GM18870 (cell line): ENCODE data around the gene MPHOSPH10.
"Not testable (repeated sequence)": the region's sequence is repeated elsewhere in the genome, so short reads cannot be mapped to it uniquely, and the experiment has no call there.

Source experiments
- ATAC-seq: cut with Tn5 transposase; IDR thresholded peaks from one replicate; pipeline ENCODE4 v1.9.1; 2021; ENCODE audit warnings: moderate library complexity; ENCODE audit not compliant: unreplicated experiment

Gene MPHOSPH10, protein sequence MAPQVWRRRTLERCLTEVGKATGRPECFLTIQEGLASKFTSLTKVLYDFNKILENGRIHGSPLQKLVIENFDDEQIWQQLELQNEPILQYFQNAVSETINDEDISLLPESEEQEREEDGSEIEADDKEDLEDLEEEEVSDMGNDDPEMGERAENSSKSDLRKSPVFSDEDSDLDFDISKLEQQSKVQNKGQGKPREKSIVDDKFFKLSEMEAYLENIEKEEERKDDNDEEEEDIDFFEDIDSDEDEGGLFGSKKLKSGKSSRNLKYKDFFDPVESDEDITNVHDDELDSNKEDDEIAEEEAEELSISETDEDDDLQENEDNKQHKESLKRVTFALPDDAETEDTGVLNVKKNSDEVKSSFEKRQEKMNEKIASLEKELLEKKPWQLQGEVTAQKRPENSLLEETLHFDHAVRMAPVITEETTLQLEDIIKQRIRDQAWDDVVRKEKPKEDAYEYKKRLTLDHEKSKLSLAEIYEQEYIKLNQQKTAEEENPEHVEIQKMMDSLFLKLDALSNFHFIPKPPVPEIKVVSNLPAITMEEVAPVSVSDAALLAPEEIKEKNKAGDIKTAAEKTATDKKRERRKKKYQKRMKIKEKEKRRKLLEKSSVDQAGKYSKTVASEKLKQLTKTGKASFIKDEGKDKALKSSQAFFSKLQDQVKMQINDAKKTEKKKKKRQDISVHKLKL

DNA sequence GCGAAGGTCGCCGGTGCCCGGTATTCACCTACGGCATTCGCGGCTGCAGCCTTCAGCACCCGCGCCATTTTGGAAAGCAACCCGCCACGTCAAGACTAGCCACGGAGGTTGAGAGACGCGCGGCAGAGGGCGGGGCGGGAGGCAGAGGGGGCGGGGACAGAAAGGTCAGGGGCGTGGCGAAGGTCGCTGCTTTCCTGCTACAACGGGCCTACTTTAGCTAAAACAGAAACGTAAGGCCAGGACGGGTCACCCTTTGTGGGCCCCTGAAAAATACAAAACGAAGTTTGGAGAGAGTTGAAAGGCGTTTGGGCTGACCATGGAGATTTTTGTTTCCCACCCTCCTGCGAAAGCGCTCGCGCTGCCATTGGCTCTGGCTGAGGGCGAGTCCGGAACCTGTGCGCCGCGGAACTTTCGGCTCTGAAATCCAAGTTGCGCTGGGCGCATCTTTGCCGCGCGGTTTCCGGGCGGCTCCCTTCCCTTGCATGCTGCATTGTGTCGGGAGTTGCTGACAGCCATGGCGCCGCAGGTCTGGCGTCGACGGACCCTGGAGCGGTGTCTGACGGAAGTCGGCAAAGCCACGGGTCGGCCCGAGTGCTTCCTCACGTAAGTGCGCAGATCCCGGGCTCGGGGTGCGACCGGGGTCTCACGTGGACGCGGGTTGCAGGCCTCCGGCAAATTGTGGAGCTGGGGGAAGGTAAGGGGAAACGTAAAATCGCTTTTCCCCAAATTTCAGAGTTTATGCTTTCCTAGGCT lies at the start of gene MPHOSPH10, which contains the start of gene MCEE:
TSS of gene MPHOSPH10 (plus strand) at position 483 of the 753 bp plus-strand sequence. CDS start at position 515, 32 bp downstream.
TSS of gene MCEE (minus strand) at position 78 of the 753 bp plus-strand sequence. CDS start at position 68, 10 bp downstream.
- ATAC-seq, result peak; percentile 86

DNA sequence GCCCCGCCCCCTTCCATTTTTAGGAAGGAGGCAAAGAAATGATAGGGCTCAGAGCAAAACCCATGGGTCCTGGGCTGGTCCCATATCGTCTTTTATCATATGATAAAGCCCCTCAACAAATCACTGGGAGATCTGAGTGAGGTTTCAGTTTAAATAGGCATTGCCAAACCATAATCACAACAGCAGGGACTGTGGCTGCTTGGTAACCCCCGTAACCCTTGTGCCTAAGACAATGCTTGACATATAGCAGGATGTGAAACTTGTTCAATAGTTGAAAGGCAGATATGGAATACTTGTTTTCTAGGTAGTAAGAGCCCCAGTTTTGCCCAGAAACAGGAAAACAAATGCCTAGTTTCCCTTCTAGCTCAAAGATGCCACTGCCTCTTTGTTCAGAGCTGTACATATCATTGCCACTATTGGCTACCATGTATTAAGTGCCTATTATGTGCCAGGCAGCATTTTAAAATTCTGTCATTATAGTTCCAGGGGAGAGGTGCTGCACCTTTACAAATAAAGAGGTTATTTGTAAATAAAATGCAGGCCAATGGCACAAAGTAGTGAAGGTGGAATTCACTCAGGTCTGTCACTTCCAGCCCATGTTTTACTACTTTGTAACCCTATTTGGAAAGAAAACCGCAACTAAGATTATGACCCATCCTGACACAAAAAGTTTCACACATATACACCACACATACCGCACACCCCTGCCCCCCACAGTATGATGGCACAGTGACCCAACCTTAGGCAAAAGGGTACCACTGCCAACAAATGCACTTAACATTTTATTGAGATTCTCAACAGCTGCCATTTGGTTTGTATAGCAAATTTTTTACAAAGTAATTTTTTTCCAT lies 47.8 kb upstream of the MPHOSPH10 start:
- ATAC-seq, result peak; percentile 60

DNA sequence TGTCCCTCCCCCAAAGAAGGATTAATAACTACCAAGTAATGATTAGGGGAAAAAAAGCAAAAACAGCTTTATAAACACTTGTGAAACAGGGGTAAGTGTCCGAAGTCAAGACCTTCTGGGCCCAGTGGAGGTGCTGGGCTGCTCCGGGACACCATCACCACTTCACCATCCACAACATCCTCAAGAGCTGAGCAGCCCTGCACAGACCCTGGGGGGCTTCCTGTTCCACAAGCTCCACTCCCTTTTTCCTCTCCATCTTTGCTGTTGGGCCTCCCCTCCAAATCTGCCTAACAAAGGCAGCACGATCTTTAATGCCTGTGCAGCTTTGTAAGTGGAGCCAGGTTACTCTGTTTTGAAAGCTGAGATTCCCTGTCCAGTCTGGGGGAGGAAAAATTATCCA lies 47.1 kb upstream of the MPHOSPH10 start:
- ATAC-seq, result not testable (repeated sequence)

DNA sequence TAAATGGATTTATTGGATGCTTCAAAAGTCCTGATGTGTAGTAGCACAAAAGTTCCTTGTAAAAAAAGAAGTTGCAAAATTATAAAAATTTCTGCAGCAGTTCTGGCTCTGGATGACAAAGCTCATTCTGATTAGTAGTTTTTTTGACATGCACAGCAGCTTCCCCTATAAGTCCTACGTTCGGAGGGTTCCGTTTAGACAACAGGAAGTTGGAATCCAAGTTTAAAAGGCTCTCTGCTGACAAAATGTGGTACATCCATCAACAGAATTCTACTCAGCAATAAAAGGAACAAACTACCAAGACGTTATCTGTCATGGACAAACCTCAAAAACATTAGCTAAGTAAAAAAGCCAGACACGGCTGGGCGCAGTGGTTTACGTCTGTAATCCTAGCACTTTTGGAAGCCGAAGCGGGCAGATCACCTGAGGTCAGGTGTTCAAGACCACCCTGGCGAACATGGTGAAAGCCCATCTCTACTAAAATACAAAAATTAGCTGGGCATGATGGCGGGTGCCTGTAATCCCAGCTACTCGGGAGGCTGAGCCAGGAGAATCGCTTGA lies 46.6 kb upstream of the MPHOSPH10 start:
- not testable (repeated sequence) for ATAC-seq

DNA sequence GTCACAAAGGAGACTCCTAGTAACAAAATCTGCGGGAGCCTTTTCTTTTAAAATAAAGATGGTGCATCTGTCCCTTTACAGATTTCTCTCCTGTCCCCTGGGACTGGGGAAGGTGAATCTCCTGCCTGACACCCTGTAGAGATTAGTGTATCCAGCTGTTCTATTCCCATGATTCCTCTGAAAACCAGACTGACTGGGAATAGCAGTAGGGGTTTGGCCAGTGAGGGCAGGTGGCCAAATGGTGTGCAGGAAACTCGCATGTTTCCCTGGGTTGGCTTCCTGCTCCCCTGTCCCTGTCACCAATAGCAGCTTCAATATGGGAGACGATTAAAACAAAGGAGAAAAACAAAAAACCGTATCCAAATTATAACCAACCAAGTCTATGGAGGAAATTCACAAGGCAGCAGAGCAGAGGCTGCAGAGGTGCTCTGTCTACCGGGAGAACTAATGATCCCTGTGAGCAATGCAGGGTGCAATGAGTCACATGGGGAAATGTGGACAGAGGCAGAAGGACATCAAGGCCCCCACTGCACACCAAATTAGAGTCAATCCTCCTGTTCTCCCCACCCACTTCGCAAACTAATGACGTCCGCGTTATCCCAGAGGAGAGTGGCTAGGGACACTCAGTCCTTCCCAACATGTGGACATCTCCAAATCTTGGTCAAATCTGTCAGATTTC lies 45.0 kb upstream of the MPHOSPH10 start:
- not testable (repeated sequence) for ATAC-seq

DNA sequence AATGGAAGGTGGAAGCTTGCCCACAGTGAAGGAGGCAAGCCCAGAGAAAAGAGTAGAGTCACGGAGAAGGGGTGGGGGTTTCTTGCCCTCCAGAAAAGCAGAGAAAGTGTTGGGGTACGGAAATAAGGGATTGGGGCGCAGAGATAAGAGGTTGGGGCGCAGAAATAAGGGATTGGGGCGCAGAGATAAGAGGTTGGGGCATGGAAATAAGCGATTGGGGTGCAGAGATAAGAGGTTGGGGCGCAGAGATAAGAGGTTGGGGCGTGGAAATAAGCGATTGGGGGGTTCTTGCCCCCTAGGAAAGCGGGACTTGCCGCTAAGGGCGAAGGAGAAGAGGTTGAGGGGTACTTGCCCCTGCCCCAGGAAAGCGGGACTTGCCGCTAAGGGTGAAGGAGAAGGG lies 41.0 kb upstream of the MPHOSPH10 start:
- ATAC-seq, result not testable (repeated sequence)

DNA sequence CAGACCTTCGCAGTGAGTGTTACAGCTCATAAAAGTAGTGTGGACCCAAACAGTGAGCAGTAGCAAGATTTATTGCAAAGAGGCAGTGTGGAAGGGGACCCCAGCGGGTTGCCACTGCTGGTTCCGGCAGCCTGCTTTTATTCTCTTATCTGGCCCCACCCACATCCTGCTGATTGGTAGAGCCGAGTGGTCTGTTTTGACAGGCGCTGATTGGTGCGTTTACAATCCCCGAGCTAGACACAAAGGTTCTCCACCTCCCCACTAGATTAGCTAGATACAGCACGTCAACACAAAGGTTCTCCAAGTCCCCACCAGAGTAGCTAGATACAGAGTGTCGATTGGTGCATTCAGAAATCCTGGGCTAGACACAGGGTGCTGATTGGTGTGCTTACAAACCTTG lies 38.6 kb upstream of the MPHOSPH10 start:
- ATAC-seq, result not testable (repeated sequence)

DNA sequence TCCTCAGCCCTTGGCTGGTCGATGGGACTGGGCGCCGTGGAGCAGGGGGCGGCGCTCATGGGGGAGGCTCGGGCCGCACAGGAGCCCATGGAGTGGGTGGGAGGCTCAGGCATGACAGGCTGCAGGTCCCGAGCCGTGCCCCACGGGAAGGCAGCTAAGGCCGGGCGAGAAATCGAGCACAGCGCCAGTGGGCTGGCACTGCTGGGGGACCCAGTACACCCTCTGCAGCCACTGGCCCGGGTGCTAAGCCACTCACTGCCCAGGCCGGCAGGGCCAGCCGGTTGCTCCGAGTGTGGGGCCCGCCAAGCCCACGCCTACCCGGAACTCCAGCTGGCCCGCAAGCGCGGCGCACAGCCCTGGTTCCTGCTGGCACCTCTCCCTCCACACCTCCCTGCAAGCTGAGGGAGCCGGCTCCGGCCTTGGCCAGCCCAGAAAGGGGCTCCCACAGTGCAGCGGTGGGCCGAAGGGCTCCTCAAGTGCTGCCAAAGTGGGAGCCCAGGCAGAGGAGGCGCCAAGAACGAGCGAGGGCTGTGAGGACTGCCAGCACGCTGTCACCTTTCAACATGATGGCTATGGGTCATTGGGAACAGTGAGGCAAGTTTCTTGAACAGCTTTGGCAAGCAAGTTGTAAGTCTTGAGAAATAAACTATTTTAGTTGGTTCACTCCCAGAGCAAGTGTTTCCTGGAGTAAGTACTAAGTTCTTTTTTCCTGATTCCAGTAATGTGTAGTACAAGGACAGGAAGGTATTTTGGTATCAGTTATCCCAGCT lies 37.8 kb upstream of the MPHOSPH10 start:
- not testable (repeated sequence) for ATAC-seq

DNA sequence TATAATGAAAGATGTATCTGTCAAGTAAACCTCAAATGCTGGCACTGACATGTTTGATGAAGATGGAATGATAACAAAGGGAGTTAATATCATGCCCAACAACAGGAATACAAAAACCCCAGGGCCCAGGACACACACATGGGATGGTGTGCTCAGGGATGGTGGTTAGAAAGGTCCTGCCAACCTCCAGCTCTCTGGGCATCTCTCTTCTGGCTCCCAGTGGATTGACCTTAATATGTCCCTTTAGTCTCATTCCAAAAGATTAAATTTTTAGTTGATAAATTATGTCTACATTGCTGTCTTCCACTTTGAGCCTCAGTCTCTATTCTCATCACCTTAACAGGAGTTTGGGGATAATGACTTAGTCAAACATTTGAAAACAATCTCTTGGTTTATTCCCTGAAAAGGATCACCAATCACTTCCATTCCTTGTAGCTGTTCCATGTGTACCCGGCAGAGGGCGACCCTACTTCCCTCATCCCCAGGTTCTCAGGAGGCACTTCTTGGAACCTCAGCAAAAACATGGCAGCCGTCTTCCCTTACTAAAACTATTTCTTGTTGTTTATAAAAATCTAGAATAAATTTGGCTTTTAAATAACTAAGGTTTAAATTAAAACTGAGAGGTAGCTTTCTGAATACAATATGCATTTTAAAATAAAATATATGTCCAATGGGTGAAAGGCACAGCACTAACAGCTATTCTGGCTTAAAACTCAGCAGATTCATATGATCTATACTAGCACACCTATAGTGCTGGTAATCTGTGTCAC lies 30.1 kb upstream of the MPHOSPH10 start:
- ATAC-seq, result no peak

DNA sequence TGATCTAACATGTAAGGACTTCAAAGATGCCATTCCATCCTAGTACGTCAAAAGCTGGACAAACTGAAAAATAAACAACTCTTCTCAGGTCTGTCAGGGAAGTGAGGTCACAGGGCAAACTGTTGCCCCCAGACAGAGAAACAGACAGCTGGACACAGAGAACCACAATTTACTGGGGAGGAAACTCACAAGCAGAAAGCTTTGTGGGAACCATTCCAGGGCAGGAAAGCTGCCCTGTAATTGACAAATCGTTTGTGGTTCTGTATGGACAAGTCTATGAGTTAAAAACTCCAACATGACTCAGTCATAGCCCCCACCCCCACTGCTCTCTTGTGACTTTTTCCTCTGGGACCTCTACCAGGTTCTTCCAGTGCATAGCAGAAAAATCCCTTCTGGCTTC lies 28.8 kb upstream of the MPHOSPH10 start:
- ATAC-seq, result no peak

DNA sequence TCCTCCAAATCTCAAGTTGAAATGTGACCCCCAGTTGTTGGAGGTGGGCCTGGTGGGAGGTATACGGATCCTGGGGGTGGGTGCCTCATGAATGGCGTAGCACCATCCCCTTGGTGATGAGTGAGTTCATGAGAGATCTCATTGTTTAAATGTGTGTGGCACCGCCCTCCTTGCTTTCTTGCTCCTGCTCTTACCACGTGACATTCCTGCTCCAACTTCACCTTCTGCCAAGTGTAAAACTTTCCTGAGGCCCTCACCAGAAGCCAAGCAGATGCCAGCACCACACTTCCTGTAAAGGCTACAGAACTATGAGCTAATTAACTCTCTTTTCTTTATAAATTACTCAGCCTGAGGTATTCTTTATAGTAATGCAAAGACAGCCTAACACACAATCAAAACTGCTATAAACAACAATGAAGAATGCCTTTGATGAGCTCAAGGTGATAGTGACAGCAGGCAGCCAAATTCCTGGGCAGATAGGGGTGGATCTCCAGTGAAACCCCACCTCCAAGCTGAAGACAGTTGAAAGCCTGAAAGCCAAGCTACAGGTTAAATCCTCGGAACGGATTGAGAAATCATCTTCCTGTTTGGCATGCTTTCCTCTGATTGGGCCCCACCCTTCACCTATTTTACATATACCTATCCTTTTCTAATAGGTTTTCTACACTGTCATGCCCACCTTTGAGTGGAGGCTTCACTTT lies 27.3 kb upstream of the MPHOSPH10 start:
- no peak for ATAC-seq

DNA sequence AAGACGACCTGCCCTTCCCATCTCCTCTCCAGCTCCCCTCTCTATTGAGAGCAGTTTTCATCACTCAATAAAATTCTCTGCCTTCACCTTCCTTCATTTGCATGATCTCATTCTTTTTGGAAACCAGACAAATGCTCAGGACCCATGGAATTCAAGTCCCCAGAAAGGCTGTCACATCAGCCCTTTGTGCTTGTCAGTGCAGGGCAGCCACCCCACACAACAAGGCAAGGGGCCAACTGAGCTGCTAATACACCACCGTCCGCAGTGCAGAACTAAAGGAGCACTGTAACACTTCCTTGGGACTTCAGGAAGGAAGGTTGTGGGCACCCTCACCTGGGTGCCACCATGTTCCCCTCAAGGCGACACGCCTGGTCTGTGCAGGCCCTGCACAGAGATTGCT lies 26.6 kb upstream of the MPHOSPH10 start:
- no peak for ATAC-seq

DNA sequence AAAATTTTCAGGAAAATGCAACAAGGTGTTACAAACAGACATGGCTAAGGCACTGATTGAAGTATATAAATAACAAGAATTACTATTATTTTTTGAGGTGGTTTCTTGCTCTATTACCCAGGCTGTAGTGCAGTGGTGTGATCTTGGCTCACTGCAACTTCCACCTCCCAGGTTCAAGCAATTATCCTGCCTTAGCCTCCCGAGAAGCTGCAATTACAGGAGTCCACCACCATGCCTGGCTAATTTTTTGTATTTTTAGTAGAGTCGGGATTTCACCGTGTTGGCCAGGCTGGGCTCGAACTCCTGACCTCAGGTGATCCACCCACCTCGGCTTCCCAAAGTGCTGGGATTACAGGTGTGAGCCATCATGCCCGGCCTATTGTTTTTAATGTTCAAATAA lies 24.0 kb upstream of the MPHOSPH10 start:
- not testable (repeated sequence) for ATAC-seq

DNA sequence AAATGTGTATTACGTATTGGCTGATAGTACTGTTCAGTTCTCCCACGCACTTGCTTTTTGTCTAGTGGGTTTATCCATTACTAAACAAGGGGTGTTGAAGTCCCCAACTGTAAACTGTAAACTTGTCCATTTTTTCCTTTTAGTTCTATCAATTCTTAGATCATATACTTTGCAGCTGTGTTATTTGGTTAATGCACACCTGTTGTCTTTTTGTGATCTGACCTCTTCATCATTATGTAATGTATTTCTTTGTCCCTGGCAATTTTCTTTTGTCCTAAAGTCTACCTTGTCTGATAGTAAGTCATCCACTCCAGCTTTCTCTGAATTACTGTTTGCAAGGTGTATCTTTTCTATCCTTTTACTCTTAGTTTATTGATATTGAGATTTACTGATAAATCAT lies 22.3 kb upstream of the MPHOSPH10 start:
- no peak for ATAC-seq

DNA sequence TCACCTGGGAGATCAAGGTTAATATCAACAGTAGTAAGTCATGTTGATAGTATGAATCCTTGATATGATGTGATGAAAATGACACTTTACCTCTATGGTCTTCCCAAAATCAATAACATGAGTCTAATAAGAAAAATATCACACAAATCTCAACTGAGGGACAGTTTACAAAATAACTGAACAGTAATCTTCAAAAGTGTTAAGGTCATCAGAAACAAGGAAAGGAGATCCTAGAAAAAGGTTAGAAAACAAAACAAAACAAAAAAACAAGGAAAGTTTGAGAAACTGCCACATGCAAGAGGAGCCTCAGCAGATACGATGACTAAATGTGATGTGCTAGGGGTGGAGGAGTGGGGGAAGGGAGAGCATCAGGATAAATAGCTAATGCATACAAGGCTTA lies 16.6 kb upstream of the MPHOSPH10 start:
- no peak for ATAC-seq

DNA sequence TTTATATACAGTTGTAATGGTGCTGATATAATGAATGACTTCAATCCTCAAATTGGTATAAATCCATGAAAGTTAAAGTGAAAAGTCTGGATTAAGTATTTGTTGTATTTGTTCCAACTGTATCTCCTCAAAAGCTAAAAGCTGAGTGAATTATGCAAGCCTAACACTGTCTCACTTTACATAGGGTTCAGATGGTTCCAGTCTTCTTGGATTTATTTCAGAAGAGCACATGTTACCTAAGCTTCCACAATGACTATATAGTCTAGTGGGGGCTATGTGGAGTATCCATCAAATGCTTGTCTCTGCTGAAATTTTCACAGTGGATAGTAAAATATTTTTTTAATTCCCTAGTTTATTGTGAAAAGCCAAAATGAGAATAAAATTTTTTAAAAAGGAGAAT lies 13.4 kb upstream of the MPHOSPH10 start:
- no peak for ATAC-seq

DNA sequence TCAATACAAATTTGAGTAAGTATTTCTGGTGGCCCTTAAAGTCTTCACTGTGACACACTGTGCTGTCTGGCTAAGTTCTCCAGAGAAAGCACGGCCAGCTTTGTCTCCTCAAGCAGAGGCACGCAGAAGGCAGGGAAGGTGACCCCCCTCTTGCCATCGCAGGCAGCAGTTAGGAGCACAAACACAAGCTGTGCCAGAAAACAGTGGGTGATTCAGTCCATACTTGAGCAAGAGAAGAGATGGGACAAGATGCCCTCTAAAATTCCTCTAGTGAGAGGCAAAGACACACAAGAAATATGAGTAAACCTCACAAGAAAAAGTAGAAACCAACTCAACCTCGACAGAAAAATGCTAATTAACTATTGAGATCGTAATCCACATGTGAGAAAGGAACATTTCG lies 10.2 kb upstream of the MPHOSPH10 start:
- no peak for ATAC-seq
